ENCODE measurements around the gene GRIN3B.
"Not testable (repeated sequence)": the region's sequence is repeated elsewhere in the genome, so short reads cannot be mapped to it uniquely, and the experiment has no call there.

The GRIN3B gene, protein sequence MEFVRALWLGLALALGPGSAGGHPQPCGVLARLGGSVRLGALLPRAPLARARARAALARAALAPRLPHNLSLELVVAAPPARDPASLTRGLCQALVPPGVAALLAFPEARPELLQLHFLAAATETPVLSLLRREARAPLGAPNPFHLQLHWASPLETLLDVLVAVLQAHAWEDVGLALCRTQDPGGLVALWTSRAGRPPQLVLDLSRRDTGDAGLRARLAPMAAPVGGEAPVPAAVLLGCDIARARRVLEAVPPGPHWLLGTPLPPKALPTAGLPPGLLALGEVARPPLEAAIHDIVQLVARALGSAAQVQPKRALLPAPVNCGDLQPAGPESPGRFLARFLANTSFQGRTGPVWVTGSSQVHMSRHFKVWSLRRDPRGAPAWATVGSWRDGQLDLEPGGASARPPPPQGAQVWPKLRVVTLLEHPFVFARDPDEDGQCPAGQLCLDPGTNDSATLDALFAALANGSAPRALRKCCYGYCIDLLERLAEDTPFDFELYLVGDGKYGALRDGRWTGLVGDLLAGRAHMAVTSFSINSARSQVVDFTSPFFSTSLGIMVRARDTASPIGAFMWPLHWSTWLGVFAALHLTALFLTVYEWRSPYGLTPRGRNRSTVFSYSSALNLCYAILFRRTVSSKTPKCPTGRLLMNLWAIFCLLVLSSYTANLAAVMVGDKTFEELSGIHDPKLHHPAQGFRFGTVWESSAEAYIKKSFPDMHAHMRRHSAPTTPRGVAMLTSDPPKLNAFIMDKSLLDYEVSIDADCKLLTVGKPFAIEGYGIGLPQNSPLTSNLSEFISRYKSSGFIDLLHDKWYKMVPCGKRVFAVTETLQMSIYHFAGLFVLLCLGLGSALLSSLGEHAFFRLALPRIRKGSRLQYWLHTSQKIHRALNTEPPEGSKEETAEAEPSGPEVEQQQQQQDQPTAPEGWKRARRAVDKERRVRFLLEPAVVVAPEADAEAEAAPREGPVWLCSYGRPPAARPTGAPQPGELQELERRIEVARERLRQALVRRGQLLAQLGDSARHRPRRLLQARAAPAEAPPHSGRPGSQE

DNA sequence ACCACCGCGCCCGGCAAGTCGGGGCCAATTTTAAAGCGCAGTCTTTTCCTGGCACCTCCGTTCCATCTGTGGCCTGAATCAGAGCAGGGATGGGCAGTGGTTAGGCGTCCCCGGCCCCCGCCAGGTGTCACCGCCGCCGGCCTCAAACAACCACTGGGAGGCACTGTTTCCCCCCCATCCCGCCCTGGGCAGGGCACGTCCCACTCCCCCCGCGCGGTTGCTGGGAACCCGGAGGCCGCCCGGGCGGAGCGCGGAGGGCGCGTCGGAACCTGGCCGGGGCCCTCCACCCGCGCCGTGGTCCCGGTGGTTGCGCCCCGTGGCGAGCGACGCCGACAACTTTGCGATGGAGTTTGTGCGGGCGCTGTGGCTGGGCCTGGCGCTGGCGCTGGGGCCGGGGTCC is at the start of gene GRIN3B:
TSS of gene GRIN3B (plus strand) at position 325 of the 400 bp plus-strand sequence. CDS start at position 344, 19 bp downstream.
- DNase-seq (ENCODE audit: low read depth in 2 of 2): peak; percentile 41 to 70

- no peak for DNase-seq (ENCODE audit: low read depth in 2 of 2)
Measured at GRCh38 chr19:952049-952679, 48.1 kb upstream of the GRIN3B start.

GRCh38 chr19:952680-953444 is 47.4 kb upstream of the GRIN3B start:
- no peak for DNase-seq (ENCODE audit: low read depth in 2 of 2)

DNA sequence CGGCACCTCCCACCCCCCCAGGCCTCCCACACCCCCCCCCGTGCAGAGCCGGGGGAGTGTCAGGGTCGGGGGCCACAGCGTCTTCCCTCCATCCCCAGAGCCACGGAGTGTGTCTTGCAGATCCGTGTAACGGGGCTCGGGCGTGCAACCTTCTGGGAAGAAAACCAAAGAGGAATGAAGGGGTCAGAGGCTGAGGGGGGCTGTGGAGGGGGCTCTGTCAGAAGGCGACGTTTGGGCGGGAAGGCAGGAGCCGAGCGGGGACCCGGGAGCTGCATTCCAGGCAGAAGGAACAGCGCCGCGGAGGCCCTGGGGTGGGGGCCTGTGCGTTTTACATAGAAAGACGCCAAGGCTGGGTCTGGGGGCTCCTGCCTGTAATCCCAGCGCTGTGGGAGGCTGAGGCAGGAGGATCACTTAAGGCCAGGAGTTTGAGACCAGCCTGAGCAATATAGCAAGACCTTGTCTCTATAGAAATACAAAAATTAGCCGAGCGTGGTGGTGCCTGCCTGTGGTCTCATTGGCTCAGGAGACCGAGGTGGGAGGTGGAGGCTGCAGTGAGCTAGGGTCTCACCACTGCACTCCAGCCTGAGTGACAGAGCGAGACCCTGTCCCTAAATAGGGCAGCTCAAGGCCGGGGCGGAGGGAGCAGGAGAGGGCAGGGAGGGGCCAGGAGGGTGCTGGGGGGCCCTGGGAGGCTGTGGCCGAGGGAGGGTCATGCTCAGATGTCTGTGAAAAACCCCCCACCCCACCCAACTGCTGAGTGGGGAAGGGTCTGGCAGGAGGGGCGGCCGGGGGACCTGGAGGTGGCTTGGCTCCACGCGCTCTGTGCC is 46.6 kb upstream of the GRIN3B start:
- no peak for DNase-seq (ENCODE audit: low read depth in 2 of 2)

- DNase-seq (ENCODE audit: low read depth in 2 of 2): no peak
Measured at GRCh38 chr19:954272-954671, 45.9 kb upstream of the GRIN3B start.

DNA sequence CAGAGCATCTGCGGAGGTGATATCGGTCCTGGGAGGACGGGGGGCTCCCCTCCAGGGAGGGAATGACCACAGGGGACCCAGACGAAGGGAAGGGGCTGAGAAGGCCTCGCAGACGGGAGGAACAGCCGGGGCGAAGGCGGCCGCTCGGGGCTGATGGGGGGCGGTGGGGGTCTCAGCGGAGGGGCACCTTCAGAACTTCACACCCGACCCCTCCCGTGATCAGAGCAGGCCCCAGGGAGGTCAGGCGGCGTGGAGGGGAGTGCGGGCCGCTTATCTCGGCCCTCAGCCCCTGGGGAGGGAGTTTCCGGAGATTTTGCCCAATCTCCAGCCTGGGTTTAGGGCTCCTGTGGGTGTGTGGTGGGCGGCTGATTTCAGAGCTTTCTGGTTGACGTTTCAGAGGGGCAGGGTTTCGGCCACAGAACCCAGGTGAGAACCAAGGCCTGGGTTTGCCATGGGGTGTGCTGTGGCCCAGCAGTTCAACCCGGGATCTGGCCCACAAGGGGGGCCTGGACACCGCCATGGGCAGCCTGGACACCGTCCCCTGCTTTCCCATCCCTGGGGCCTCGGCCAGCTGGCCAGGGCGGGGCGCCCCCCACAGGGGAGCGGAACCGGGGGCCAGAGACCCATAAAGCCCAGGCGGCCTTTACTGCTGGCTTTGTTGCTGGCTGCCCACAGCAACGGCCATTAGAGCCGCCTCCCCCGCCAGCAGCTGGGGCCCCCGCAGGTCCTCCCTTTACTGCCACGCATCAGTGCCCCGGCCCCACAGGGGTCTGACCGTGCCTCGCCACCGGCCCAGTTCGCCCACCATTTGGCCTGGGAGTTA is 45.3 kb upstream of the GRIN3B start:
- DNase-seq (ENCODE audit: low read depth in 2 of 2): no peak

- DNase-seq (ENCODE audit: low read depth in 2 of 2): no peak
Measured at GRCh38 chr19:955803-956765, 44.1 kb upstream of the GRIN3B start.

DNA sequence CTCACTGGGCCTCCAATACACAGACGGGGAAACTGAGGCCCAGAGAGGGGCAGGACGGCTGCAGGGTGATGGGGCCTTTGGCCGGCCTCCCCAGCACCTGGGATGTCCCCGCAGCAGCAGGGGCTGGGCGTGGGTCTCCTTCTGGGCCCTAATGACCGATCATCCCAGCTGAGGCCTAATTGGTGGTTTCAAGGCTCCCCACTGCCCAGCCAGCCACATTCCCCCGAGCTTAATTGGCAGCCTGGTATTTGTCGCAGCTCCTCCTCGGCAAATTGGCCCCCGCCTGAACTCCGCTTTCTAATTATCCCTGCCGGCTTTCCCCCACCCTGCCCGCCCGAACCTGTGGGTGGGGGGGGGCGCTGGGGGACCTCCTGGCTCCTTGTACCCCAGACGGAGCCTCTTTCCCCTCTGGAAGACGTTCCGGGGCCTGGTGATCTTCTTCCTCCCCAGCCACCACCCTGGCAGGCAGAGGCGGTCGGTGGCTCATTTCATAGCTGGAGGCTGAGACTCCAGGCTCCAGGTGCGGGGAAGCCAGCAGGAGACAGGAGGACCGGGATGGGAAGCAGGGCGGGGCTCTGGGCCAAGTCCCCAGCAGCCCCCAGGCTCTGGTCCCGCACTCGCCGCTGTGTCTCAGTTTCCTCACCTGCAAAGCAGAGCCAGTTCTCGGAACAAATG is 43.3 kb upstream of the GRIN3B start:
- DNase-seq (ENCODE audit: low read depth in 2 of 2): no peak

DNA sequence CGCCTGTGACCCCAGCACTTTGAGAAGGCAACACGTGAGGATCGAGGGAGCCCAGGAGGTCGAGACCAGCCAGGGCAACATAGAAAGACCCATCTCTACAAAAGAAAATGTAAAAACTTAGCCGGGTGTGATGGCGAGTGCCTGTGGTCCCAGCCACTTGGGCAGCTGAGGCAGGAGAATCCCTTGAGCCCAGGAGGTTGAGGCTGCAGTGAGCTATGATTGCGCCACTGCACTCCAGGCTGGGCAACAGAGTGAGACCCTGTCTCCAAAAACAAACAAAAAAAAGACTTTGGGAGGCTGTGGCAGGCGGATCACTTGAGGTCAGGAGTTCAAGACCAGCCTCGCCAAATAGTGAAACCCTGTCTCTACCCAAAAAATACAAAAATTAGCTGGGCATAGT is 42.6 kb upstream of the GRIN3B start:
- not testable (repeated sequence) for DNase-seq (ENCODE audit: low read depth in 2 of 2)

DNA sequence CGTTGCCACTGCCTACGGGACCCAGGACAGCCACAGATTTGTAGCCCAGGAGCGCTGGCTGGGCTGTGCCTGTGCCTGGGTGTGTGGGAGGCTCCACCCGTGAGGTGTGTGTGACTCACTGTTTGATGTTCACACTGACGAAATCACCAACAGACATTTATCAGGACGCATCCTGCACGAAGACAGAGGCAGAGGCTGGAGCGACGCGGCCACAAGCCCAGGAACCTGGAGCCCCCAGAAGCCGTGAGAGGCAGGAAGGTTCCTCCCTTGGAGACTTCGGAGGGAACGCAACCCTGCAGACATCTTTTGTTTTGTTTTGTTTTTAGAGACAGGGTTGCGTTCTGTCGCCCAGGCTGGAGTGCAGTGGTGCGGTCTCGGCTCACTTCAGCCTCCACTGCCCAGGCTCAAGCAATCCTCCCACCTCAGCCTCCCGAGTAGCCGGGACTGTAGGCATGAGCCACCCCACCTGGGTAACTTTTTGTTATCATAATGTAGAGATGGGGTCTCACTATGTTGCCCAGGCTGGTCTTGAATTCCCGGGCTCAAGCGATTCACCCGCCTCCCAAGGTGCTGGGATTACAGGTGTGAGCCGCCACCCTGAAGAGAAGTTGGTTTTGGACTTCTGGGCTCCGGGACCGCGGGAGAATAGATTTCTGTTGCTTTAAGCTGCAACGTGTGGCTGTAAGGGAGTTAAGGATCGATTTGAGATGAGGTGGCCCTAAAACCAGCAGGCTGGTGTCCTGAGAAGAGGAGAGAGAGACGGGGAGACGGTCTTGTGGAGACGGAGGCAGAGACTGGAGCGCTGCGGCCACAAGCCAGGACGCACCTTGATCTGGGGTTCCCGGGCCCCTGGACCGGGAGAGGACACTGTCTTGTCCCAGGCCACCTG is 41.0 kb upstream of the GRIN3B start:
- peak in 1 of 2 experiments; percentile 33 for DNase-seq (ENCODE audit: low read depth in 2 of 2)

DNA sequence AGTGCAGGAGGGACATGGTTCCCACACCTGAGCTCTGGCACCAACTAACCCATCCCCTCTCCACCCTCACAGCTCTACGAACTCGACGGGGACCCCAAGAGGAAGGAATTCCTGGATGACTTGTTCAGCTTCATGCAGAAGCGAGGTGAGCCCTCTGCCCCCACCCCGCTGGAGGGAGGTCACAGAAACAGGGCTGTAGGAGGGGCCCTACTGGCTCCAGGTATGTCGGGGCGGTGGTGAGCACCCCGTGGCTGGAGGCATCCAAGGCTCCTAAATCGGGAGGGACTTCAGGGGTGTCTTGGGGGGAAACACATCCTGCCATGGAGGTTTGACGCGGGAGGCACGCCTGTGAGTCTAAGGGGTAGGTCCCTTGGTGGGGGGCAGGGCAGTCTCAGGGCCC is 40.2 kb upstream of the GRIN3B start:
- no peak for DNase-seq (ENCODE audit: low read depth in 2 of 2)

- DNase-seq (ENCODE audit: low read depth in 2 of 2): no peak
Measured at GRCh38 chr19:960601-960938, 39.6 kb upstream of the GRIN3B start.

- no peak for DNase-seq (ENCODE audit: low read depth in 2 of 2)
Measured at GRCh38 chr19:961866-962620, 38.2 kb upstream of the GRIN3B start.

GRCh38 chr19:962683-963400 is 37.4 kb upstream of the GRIN3B start:
- DNase-seq (ENCODE audit: low read depth in 2 of 2): no peak

DNA sequence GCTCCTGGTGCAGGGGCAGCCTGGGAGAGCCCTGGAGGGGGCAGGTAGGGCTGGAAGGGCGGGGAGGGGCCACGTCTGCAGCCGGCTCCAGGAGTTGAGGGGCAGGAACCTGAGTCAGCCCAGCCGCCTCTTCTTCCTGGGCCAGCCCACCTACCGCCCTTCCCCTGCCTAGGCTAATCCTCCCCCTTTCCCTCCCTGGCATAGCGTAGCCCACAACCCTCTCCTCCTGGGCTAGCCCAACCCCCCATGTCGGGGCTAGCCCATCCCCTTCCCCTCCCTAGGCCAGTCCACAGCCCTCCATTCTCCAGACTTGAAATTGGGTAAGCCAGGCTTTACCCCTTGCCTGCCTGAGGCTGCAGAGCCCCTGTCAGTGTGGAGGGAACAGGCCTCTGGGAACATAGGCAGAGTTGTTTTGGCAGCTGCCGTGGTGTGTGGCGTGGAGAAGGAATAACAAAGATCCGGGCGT is 36.7 kb upstream of the GRIN3B start:
- DNase-seq (ENCODE audit: low read depth in 2 of 2): no peak

All from stimulated activated CD4-positive, alpha-beta T cell treated with anti-CD3 and anti-CD28 coated beads, Interleukin-12 subunit alpha, Interleukin-12 subunit beta, amount 100 ng/mL, for 24 hours (primary cell).